ENCODE measurements around the gene ASPDH. TPM values are rescaled to one million over a fixed set of nuclear protein-coding genes. Genes with fewer than 3 reads are reported as not detected.

Gene ASPDH
- total RNA-seq, 4 donors from 2014 or later, result not detected

- TF ChIP-seq CTCF (IDR thresholded peaks at IDR 0.05; ENCODE audit: low read depth), result no peak
Measured at GRCh38 chr19:50466706-50467039, 47.0 kb downstream of the ASPDH start.

- TF ChIP-seq CTCF (IDR thresholded peaks at IDR 0.05; ENCODE audit: low read depth), result no peak
Measured at GRCh38 chr19:50465986-50466705, 47.6 kb downstream of the ASPDH start.

GRCh38 chr19:50465000-50465399 is 48.7 kb downstream of the ASPDH start:
- no peak for TF ChIP-seq CTCF (IDR thresholded peaks at IDR 0.05; ENCODE audit: low read depth)

GRCh38 chr19:50464348-50464747 is 49.4 kb downstream of the ASPDH start:
- no peak for TF ChIP-seq CTCF (IDR thresholded peaks at IDR 0.05; ENCODE audit: low read depth)

- TF ChIP-seq CTCF (IDR thresholded peaks at IDR 0.05; ENCODE audit: low read depth), result no peak
Measured at GRCh38 chr19:50462970-50463369, 50.7 kb downstream of the ASPDH start.

Other genes with a start within 250 kb of the ASPDH start
- gene KCNC3, start 184.5 kb downstream of the ASPDH start, total RNA-seq, result under 1 TPM; 0.16 to 0.75 (median 0.28) TPM
- 1 to 10 TPM in 1 of 4 donors, under 1 TPM in 2, not detected in 1; 0.66 to 1.3 (median 0.85) TPM for gene NAPSA, start 148.3 kb downstream of the ASPDH start, total RNA-seq
- 10 to 100 TPM; 39.9 to 95.9 (median 75.3) TPM for gene NR1H2, start 137.5 kb downstream of the ASPDH start, total RNA-seq
- 10 to 100 TPM in 3 of 4 donors, 1 to 10 TPM in 1; 4.1 to 15.6 (median 10.9) TPM for gene POLD1, start 129.6 kb downstream of the ASPDH start, total RNA-seq
- not detected for gene SPIB, start 95.0 kb downstream of the ASPDH start, total RNA-seq
- not detected for gene MYBPC2, start 81.0 kb downstream of the ASPDH start, total RNA-seq
- gene EMC10, start 37.4 kb downstream of the ASPDH start, total RNA-seq, result 10 to 100 TPM; 10.9 to 63.4 (median 47.2) TPM
- not detected for gene GARIN5A, start 37.1 kb downstream of the ASPDH start, total RNA-seq
- gene JOSD2, start 2.7 kb downstream of the ASPDH start, total RNA-seq, result 10 to 100 TPM in 3 of 4 donors, 1 to 10 TPM in 1; 6.8 to 36.5 (median 27.1) TPM
- under 1 TPM in 3 of 4 donors, not detected in 1; 0.19 to 0.34 (median 0.22) TPM for gene LRRC4B, start 54.5 kb upstream of the ASPDH start, total RNA-seq
- gene SYT3, start 126.0 kb upstream of the ASPDH start, total RNA-seq, result not detected
- gene C19orf81, start 135.5 kb upstream of the ASPDH start, total RNA-seq, result 1 to 10 TPM in 1 of 4 donors, not detected in 3; 1.9 TPM
- 1 to 10 TPM in 1 of 4 donors, not detected in 3; 1.0 TPM for gene SHANK1, start 205.9 kb upstream of the ASPDH start, total RNA-seq
- 10 to 100 TPM in 2 of 4 donors, 1 to 10 TPM in 2; 4.1 to 23.5 (median 9.6) TPM for gene CLEC11A, start 209.5 kb upstream of the ASPDH start, total RNA-seq